IPS-11a (cell line): Measurements from ENCODE around the gene CYTH3.
"Not testable (repeated sequence)": the region's sequence is repeated elsewhere in the genome, so short reads cannot be mapped to it uniquely, and the experiment has no call there.

Experiments
- H3K4me3 ChIP-seq: one replicate; pipeline ENCODE4 v1.5.1; 2013; ENCODE audit warnings: low read depth, low read length, control low read depth

CYTH3 gene

GRCh38 chr7:6232534-6232933, 39.9 kb downstream of the CYTH3 start:
- H3K4me3 ChIP-seq = no peak overlapping the region

DNA sequence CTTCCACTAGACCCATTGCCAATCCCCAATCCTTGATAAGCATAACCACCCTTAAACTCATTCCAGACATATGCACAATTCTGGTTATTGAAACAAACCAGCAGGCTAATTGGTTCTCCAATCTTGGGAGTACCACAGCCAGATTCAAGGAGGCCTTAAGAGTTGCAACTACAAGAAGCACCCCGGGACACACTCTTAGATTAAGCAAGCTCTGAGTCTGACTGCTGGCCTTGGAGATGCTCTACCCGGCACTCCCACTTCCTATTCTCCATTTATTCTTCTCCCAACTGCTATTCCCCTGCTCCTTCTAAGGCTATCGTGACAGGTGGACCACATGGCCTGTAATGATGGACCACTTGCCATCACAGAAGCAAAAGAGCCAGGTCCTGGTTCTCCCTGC, 40.3 kb downstream of the CYTH3 start:
- no peak overlapping the region for H3K4me3 ChIP-seq

DNA sequence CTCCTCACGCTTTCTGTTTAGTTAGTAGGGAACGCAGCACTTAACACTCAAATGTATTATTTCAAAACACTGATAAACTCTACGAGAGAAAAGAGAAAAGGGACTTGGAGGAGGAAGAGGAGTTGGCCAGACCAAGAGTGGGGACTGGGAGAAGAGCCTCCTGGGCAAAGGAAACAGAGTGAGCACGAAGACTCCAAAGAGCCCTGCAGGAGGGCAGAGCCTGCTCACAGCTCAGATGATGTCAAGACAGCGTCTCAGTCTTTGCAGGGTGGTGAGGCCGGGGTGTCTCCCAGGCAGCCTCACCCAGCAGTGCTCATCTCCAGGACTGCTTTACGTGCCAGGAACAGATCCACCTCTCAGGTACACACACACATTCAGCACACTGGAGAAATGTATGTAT, 41.2 kb downstream of the CYTH3 start:
- no peak overlapping the region for H3K4me3 ChIP-seq

- H3K4me3 ChIP-seq = not testable (repeated sequence)
These were observed 43.1 kb downstream of the CYTH3 start for GRCh38 chr7:6229284-6229683.

- no peak overlapping the region for H3K4me3 ChIP-seq
These were observed 43.8 kb downstream of the CYTH3 start for GRCh38 chr7:6228361-6229229.

DNA sequence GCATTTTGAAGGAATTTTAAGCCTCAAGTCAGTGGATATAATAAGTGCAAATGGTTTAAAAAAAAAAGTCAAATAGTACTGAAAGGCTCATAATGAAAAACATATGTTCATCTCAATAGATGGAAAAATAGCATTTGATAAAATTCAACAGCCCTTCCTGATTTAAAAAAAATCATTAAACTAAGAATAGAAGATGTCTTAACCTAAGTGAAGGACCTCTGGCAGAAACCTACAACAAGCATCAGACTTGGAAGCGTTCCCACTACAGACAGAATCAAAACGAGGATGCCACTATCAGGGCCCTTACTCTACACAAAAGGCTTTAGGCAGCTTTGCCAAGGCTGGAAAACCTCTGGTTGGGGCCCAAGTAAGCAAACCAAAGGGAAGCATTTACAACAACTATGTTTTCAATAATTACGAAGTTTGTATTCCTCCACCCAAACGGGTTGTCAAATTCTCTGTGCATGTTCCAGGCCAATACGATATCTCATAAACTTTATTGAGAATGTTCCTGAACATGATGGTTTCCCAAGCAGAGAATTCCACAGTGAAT, 45.1 kb downstream of the CYTH3 start:
- H3K4me3 ChIP-seq = no peak overlapping the region

- no peak overlapping the region for H3K4me3 ChIP-seq
These were observed 46.1 kb downstream of the CYTH3 start for GRCh38 chr7:6226194-6226799.

DNA sequence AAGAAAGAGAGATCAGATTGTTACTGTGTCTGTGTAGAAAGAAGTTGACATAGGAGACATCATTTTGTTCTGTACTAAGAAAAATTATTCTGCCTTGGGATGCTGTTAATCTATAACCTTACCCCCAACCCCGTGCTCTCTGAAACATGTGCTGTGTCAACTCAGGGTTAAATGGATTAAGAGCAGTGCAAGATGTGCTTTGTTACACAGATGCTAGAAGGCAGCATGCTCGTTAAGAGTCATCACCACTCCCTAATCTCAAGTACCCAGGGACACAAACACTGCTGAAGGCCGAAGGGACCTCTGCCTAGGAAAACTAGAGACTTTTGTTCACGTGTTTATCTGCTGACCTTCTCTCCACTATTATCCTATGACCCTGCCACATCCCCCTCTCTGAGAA, 49.0 kb downstream of the CYTH3 start:
- H3K4me3 ChIP-seq = not testable (repeated sequence)

GRCh38 chr7:6223010-6223409, 49.4 kb downstream of the CYTH3 start:
- H3K4me3 ChIP-seq = not testable (repeated sequence)

DNA sequence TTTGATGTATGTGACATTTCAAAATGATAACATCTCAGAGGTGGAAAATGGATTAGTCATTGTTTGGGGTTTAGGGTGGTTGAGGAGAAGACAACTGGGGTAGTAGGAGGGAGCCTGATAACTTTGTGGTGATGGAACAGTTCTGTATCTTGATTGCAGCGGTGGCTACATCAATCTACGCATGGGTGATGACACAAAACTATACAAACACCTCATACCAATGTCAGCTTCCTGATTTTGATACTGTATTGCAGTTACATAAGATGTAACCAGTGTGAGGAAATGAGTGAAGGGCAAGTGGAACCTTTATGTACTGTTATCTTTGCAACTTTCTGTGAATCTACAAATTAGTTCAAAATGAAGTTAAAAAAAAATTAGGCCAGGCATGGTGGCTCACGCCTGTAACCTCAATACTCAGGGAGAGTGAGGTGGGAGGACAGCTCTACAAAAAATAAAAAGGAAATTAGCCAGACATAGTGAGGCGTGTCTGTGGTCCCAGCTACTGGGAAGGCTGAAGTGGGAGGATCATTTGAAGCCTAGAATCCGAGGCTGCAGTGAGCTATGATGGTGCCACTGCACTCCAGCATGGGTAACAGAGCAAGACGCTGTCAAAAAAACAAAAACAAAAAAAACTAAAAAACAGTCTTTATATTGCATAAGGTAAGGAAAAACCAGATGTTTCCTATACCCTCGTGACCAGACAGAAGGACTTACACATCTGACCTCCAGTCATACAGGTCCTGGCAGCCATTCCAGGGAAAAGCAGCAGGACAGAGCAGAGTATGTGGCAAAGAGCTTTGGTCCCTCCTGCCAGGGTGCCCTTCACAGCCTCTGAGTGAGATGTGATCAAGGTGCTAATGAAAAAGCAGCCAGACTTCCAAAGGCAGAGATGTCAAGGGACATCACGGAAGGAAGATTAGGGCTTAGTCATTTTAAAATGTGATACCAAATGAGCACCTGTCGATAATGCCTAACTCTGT, 50.8 kb downstream of the CYTH3 start:
- no peak overlapping the region for H3K4me3 ChIP-seq

GRCh38 chr7:6218329-6218728, 54.1 kb downstream of the CYTH3 start:
- no peak overlapping the region for H3K4me3 ChIP-seq

- H3K4me3 ChIP-seq = no peak overlapping the region
These were observed 60.4 kb downstream of the CYTH3 start for GRCh38 chr7:6212008-6212407.

GRCh38 chr7:6210621-6211372, 61.6 kb downstream of the CYTH3 start:
- no peak overlapping the region for H3K4me3 ChIP-seq

DNA sequence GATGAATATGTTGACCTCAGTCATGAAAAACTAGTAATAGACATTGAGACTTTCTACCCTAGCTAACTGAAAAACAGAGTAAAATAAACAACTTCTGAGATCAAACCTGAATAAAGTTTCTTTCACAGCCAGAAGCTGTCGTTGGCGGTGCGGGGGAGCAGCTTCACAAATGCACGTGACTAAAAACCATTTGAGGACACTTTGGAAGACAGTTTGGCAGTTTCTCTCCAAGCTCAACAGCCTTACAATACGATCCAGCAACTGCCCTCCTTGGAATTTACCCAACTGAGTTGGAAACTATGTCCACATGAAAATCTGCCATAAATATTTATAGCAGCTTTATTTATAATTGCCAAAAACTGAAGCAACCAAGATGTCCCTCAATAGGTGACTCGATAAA, 63.1 kb downstream of the CYTH3 start:
- no peak overlapping the region for H3K4me3 ChIP-seq

- H3K4me3 ChIP-seq = no peak overlapping the region
These were observed 63.7 kb downstream of the CYTH3 start for GRCh38 chr7:6208573-6209328.

DNA sequence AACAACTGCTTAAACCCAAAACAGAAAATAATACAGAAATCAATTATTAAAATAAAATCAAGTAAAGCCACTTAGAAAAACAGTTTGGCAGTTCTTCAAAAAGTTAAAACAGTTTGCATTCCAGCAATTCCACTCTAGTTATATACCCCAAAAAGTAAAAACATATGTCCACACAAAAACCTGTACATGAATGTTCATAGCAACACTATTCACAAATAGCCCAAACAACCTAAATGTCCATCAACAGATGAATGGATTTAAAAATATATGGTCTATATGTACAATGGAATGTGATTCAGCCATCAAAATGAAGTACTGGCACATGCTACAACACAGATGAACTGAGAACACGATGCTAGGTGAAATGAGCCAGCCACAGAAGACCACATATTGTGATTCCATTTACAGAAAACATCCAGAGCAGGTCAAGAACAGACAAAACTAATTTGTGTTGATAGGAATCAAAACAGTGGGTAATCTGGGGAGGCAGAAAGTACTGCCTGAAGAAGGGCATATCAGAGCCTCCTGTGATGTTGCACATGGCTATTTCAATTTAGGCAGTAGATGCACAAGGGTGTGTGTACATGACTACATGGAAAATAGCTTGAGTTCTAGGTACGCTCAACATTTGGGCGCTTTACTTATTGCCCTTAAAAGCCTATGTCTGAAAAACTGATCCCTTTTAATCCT, 66.3 kb downstream of the CYTH3 start:
- no peak overlapping the region for H3K4me3 ChIP-seq

DNA sequence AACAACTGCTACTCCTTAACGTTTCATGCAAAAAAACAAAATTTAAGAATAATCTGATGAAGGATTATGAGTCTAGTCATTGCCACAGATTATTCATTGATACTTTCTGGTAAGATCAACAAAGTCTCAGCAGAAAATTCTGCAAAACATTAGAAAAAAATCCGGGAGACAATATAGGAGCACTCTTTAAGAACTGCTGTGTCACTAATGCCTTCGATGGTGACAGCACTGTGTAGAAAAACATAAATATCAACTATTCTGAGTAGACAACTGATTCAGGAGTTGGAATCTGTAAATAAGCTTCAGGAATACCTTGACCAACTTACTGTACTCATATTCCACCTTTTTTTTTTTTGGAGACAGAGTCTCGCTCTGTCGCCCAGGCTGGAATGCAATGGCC, 69.0 kb downstream of the CYTH3 start:
- no peak overlapping the region for H3K4me3 ChIP-seq

- no peak overlapping the region for H3K4me3 ChIP-seq
These were observed 70.3 kb downstream of the CYTH3 start for GRCh38 chr7:6202117-6202516.

DNA sequence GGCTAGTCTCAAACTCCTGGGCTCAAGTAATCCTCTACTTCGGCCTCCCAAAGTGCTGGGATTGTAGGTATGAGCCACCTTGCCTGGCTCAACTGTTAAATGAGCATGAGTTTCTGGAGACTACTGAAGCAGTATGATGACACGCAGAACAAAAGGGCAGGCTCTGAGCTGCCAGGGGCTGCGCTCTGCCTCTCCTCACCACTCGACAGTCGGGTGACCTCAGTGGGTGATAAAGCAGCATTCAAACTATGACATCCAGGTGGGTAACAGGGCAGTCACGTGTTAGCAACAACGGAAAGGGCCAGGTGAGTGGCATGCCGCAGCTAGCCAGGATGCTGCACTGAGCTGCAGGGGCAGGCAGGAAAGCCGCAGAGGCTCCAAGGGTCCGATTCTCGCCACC, 71.5 kb downstream of the CYTH3 start:
- H3K4me3 ChIP-seq = no peak overlapping the region
